ENCODE results near the gene SLC26A5.

GRCh38 chr7:103394566-103394965 is 51.4 kb downstream of the SLC26A5 start:
- no peak for TF ChIP-seq POLR2A (IDR thresholded peaks at IDR 0.05)
- no peak for TF ChIP-seq CTCF (IDR thresholded peaks at IDR 0.05 in 4 of 5, conservative IDR thresholded peaks at IDR 0.05 in 1 of 5)

Data from gastrocnemius medialis (tissue), 4 donors.